SIG-M5 treated with dmso at 0.1 percent for 504 hours (cell line): Measurements from ENCODE around the gene OLFML3.
A peak's percentile ranks its signal among the peaks of the same experiment; 100 is the strongest.

Experiments
- DNase-seq: peaks from one replicate; lab custom pipeline; 2025; ENCODE audit not compliant: unreplicated experiment; lab: John Stamatoyannopoulos, UW

Gene OLFML3, protein sequence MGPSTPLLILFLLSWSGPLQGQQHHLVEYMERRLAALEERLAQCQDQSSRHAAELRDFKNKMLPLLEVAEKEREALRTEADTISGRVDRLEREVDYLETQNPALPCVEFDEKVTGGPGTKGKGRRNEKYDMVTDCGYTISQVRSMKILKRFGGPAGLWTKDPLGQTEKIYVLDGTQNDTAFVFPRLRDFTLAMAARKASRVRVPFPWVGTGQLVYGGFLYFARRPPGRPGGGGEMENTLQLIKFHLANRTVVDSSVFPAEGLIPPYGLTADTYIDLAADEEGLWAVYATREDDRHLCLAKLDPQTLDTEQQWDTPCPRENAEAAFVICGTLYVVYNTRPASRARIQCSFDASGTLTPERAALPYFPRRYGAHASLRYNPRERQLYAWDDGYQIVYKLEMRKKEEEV

GRCh38 chr1:113978863-113979702, at the start of gene OLFML3:
TSS of gene OLFML3 (plus strand) at chr1:113979474. CDS start at chr1:113979517, 43 bp downstream.
- peak; percentile 94 for DNase-seq

DNA sequence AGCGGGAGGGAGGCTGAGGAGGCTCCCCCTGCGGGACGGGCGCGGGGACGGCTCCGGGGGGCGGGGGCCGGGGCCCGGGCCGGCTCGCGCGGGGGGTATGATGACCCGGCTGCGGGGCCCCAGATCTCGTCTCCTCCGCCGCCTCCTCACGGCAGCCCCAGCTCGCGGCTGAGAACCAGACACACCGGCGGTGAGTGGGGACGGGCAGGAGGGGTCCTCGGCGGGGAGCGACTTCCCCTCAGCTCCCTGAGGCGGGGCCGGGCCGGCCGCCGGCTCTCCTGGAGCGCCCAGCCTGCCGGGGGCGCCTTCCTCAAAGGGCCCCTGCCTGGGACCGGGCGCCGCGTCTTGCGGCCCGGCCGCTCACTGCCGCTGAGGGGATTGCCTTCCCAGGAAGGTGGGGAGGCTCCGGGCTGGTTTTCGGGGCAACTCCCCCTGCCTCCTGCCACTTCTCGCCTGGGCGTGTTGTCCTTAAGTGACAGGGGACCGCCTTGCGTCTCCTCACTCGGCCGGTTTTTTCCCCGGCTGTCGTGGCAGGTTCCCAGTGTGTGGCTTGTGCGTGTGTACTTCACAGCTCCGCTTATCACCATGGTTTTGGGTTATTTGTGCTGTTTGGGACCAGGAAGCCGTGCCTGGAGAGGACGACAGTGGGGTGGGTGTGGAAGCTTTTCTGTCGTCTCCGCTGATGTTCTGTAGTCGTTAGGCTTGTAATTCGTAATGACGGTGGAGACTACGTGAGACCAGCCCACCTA, 49.4 kb upstream of the OLFML3 start:
- peak; percentile 81 for DNase-seq

GRCh38 chr1:113930499-113931161, 48.6 kb upstream of the OLFML3 start:
- peak; percentile 87 for DNase-seq

DNA sequence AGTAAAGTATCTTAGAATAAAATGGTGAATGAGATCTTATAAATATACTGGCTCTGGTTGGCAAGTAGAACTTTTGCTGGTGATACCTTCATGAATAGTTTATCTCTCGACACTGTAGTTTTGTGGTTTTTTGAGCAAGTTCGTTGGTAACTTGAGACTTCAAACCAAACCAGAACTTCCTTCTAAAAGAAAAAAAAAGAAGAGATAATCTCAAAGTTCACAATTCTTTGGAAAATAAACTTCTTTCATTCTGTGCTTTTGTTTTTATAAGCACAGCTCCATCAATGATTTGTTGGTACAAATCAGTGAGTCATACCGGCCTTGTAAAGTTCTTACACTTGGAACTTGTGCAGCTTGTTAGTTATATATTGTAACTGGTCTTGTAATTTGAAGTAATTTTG, 47.8 kb upstream of the OLFML3 start:
- peak; percentile 61 for DNase-seq

GRCh38 chr1:113934006-113934405, 45.3 kb upstream of the OLFML3 start:
- DNase-seq: no peak

DNA sequence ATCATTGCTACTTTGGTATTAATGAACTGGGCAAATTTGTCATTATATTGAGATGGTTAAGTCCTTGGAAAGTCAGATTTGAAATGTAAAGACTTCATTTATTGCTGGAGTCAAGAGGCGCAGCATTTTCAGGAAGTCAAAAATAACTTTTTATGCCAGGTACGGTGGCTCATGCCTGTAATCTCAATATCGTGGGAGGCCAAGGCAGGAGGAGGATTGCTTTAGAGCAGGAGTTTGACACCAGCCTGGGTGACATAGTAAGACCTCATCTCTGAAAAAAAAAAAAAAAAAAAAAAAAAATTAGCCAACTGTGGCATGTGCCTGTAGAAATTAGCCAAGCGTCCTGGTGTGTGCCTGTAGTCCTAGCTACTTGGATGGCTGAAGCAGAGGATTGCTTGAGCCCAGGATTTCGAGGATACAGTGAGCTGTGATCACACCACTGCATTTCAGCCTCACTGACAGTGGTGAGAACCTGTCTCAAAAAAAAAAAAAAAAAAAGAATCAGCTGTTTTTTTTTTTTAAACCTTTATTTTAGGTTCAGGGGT, 44.7 kb upstream of the OLFML3 start:
- no peak for DNase-seq

DNA sequence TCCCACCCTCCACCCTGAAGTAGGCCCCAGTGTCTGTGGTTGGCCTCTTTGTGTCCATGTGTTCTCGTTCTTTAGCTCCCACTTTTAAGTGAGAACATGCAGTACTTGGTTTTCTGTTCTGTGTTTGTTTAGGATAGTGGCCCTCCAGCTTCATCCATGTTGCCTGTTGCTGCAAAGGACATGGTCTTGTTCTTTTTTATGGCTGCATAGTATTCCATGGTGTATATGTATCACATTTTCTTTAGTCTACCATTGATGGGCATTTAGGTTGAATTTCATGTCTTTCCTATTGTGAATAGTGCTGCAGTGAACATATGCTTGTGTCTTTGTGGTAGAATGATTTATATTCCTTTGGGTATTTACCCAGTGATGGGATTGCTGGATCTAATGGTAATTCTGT, 44.1 kb upstream of the OLFML3 start:
- DNase-seq: no peak

- no peak for DNase-seq
Observed at GRCh38 chr1:113935970-113936369, 43.3 kb upstream of the OLFML3 start.

DNA sequence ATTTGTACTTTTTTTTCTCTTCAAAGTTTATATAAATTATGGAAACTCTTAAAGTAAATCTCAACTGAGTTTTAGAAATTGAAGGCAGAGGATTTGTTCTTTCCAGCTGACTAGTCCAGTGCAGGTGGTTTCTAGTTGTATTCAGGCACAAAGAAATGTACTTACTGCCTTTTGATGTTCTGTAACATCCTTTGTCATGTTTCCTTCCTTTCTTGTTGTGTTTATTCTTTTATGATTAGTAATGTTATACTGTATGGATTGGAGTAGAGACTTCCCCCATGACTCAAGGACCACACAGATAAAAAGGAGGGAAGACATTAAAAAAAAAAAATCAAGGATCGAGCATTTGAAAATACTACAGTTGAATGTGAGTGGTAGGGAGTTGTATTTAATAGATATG, 42.1 kb upstream of the OLFML3 start:
- no peak for DNase-seq

DNA sequence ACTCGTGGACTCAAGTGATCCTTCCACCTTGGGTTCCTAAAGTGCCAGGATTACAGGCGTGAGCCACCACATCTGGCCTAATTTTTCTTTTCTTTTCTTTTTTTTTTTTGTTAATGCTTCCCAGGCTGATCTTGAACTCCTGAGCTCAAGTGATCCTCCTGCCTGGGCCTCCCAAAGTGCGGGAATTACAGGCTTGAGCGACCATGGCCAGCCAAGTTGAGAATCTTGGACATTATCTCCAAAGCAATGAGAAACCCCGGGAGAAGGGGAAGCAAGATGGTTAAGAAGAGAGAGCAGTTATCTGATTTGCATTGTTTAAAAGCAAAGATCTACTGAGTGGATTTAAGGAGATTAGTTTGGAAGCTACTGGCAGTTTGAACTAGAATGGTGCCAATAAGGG, 41.1 kb upstream of the OLFML3 start:
- DNase-seq: no peak

DNA sequence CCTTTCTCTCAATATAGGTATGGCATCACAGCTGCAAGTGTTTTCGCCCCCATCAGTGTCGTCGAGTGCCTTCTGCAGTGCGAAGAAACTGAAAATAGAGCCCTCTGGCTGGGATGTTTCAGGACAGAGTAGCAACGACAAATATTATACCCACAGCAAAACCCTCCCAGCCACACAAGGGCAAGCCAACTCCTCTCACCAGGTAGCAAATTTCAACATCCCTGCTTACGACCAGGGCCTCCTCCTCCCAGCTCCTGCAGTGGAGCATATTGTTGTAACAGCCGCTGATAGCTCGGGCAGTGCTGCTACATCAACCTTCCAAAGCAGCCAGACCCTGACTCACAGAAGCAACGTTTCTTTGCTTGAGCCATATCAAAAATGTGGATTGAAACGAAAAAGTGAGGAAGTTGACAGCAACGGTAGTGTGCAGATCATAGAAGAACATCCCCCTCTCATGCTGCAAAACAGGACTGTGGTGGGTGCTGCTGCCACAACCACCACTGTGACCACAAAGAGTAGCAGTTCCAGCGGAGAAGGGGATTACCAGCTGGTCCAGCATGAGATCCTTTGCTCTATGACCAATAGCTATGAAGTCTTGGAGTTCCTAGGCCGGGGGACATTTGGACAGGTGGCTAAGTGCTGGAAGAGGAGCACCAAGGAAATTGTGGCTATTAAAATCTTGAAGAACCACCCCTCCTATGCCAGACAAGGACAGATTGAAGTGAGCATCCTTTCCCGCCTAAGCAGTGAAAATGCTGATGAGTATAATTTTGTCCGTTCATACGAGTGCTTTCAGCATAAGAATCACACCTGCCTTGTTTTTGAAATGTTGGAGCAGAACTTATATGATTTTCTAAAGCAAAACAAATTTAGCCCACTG, 38.7 kb upstream of the OLFML3 start:
- peak; percentile 93 for DNase-seq

DNA sequence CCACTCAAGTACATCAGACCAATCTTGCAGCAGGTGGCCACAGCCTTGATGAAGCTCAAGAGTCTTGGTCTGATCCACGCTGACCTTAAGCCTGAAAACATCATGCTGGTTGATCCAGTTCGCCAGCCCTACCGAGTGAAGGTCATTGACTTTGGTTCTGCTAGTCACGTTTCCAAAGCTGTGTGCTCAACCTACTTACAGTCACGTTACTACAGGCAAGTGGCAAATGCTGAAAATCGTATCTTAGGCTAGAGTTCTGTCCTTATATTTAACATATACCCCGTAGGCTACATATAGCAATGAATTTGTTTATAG, 38.1 kb upstream of the OLFML3 start:
- DNase-seq: no peak

GRCh38 chr1:113942527-113942926, 36.7 kb upstream of the OLFML3 start:
- no peak for DNase-seq

DNA sequence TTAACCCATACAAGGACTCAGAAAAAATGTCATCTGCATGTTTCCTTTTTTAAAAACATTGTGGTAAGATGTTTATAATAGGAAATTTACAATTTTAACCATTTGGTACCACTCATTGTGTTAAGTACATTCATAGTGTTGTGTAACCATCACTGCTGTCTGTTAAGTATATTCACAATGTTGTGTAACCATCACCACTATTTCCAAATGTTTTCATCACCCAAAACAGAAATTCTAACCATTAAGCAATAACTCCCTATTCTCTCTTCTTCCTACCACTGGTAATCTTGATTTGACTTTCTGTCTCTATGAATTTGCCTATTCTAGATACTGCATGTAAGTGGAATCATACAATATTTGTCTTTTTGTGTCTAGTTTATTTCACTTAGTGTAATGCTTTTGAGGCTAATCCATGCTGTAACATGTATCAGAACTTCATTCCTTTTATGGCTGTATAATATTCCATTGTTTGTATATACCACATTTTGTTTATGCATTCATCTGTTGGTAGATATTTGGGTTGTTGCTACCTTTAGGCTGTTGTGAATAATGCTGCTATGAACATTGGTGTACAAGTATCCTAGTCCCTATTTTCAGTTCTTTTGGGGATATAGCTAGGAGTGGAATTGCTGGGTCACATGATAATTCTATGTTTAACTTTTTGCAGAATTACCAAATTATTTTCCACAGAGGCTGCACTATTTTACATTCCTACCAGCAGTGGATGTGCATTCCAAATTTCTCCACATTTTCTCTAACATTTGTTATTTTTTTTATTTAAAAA, 36.1 kb upstream of the OLFML3 start:
- peak; percentile 92 for DNase-seq

GRCh38 chr1:113945329-113945728, 33.9 kb upstream of the OLFML3 start:
- DNase-seq: no peak

DNA sequence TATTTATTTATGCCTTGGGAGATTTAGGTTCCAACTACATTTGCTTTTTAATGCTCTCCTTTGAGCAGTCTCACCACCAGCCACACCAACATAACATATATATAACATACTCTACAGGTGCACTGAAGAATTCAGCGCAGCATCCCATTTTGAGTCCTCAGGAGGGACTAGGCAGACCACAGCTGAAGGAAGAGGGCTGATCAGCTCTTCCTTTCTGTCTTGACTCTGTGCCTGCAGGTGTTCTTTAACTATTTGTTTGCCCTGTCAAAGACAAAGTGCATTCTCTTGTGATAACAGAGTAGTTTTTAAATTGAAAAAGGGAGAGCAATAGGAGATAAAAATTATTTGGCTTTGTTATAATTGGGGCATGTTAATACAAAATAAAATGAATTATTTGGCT, 33.2 kb upstream of the OLFML3 start:
- no peak for DNase-seq

DNA sequence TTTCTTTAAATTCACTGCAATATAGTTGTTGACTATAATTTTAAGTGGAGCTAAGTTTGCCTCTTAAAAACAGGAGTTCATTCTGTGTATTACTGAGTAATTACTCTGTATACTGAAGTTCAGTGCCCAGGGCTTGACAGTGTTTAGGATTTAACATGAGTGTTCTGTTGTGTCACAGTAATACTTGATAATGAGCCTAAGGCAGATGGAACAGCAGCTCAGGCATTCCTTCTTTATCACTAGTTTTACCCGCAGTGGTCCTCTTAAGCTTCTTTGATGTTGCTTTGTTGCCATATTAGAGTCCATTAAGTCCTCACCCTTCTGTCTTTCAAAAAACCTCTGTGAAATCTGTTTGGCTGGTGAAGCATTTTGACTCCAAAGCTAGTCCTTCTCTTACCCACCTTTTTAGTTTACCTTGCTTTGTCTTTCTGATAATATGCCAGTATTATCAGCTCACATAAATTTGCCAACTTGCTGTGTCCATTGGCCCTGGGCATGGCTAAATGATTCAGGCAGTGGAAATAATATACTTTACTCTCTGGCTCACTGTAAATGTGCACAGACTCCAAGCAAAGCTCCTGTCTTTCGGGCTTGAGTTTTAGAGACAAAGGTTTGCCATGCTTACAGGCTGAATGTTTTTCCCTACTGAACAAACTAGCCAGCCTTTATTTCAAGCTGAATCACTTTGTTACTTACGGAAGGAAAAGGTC, 32.4 kb upstream of the OLFML3 start:
- no peak for DNase-seq

GRCh38 chr1:113947388-113948107, 31.7 kb upstream of the OLFML3 start:
- DNase-seq: no peak
